ENCODE data around the gene SERPINF2.

DNA sequence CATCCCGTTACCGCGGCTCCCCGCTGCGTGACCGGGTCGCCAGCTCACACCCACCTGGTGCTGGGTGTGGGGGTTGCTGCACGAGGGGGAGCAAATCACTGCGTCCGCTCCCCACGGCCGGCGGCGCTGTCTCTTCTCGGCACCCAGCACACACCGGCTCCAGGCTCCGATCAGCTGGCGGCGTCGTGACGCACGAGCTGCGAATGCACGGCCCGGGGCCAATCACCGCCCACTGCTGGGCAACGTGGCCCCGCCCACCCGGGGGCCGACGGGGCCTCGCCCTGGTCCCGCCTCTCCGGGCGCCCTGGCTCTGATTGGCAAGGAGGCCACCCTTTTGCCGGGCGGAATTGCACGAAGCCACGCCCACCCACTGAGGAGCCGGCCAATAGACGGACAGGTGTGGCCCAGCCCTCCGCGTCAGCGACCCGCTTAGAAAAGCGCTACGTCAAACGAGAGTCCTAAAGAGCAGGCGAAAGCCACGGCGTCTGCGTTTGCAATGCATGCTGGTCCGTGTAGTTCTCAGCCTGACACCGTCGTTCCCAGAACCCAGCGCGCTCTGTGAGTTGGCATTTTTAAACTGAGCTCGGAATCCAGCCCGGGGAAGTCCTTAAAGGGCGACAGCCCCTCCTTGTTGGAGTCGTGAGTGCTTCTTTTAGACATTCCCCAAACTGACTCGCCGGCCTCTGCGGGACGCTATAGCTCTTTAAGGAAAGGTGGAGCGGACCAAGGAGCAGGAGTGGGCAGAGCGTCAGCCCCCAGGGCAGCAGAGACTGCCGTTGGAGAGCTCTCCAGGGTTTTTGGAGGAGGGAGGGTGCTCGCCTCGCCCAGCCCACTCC is 26.4 kb upstream of the SERPINF2 start:
- TF ChIP-seq CREB1 (IDR thresholded peaks at IDR 0.05; ENCODE audit: low read depth) (peak; percentile 93), EGR1 (IDR thresholded peaks at IDR 0.05) (0 out of 2 replicates have a peak, but pooled peaks have one; percentile 20), RAD21 (IDR thresholded peaks at IDR 0.05; ENCODE audit: low read depth) (no peak), CEBPB (IDR thresholded peaks at IDR 0.05) (no peak), TAF1 (IDR thresholded peaks at IDR 0.05; ENCODE audit: low read depth) (peak; percentile 92), FOXM1 (IDR thresholded peaks at IDR 0.05; ENCODE audit: borderline replicate concordance, low read depth) (peak; percentile 34; the same call in 1 of the 2 replicates)
- TF ChIP-seq, protein P1, sequence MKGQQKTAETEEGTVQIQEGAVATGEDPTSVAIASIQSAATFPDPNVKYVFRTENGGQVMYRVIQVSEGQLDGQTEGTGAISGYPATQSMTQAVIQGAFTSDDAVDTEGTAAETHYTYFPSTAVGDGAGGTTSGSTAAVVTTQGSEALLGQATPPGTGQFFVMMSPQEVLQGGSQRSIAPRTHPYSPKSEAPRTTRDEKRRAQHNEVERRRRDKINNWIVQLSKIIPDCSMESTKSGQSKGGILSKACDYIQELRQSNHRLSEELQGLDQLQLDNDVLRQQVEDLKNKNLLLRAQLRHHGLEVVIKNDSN (IDR thresholded peaks at IDR 0.05), result peak; percentile 76
- TF ChIP-seq, protein P2, sequence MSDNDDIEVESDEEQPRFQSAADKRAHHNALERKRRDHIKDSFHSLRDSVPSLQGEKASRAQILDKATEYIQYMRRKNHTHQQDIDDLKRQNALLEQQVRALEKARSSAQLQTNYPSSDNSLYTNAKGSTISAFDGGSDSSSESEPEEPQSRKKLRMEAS (IDR thresholded peaks at IDR 0.05), result peak; percentile 76

Measured in Ishikawa (cell line).